Renal cortical epithelial cell (primary cell): ENCODE measurements around the gene ASB2. TPM values are rescaled to one million over a fixed set of nuclear protein-coding genes. Genes with fewer than 3 reads are reported as not detected.

ENCODE experiments used
- DNase-seq: peaks from one replicate; pipeline ENCODE4 v3.0.0-alpha.2; 2011; ENCODE audit warnings: low read depth
- total RNA-seq: library from RNA; depleted of rRNA; stranded (reverse); fragments of >200 nt; gene quantifications from 2 replicates; pipeline ENCODE4 v1.2.3, GENCODE V29; 2014

The ASB2 gene
- total RNA-seq, 1 donor from 2014 or later = 0.05 TPM

DNA sequence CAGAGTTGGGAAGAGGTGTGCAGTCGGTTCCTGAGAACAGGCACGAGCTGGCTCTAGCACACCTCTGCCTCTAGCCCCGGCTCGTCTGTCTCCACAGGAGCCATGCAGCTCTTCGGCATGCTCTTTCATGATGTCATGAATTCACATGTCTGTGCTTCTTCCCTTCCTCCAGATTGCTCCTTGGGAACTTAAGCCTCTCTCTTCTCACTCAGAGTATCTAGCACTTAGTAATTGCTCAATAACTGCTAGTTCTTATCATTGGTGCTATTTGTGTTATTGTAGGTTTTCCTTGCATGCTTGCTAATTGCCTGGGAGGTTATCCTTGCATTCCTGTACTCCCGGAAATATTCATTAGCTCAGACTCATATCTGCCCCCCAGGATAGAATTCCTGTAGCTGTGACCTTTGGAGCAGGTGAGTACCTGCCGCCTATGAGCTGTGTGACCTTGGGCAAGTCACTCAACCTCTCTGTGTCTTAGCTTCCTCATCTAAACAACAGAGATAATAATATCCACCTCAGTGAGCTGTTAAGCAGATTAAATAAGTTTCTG lies 29.8 kb downstream of the ASB2 start:
- peak; percentile 21 for DNase-seq

GRCh38 chr14:93946104-93946503 lies 30.3 kb downstream of the ASB2 start:
- DNase-seq = peak; percentile 43

DNA sequence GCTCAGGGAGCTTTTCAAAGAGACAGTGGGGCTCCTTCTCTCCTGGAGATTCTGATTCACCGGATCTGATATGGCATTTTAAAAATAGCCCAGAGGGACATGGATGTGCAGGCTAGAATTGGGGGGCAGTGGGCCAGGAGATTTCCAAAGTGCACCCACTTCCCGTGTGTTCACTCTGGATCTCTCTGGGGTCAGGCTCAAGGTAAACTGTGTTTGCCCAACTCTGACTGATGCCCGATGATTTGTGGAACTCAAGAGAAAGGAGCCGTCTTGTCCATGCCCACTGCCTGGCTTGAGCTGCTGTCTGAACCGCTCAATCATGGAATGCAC lies 31.3 kb downstream of the ASB2 start:
- no peak for DNase-seq

- no peak for DNase-seq
Observed at GRCh38 chr14:93944348-93945069, 31.9 kb downstream of the ASB2 start.

GRCh38 chr14:93943930-93944329 lies 32.4 kb downstream of the ASB2 start:
- no peak for DNase-seq

- DNase-seq = peak; percentile 93
Observed at GRCh38 chr14:93943052-93943451, 33.3 kb downstream of the ASB2 start.

DNA sequence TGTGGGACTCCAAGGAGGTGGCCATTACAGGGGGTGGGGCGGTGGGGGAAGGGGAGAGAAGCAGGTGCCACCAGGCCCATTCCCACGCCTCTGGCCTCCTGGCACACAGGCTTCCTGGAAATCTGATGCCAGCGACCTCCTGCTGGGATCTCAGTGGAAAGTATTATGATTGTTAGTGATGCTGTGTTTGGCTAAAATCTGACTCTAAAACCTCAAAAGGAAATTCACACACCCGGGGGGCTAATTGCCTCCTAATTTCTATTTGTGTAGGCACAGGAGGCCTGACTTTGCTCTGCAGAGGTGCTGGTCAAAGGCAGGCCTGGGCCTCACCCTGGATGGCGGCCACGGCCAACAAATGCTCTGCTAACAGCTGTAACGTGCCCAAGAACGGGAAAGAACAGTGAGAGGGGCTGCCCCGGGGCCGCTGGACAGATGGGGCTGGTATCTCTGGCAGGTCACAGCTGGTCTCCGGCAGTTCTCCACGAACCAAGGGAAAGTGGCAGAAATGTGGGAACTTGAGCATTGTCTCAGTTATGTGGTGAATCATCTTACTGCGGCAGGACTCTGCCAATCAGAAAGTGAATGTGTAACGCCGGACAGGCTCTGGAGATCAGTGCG lies 35.0 kb downstream of the ASB2 start:
- DNase-seq = peak; percentile 93

- no peak for DNase-seq
Observed at GRCh38 chr14:93940437-93940836, 35.9 kb downstream of the ASB2 start.

DNA sequence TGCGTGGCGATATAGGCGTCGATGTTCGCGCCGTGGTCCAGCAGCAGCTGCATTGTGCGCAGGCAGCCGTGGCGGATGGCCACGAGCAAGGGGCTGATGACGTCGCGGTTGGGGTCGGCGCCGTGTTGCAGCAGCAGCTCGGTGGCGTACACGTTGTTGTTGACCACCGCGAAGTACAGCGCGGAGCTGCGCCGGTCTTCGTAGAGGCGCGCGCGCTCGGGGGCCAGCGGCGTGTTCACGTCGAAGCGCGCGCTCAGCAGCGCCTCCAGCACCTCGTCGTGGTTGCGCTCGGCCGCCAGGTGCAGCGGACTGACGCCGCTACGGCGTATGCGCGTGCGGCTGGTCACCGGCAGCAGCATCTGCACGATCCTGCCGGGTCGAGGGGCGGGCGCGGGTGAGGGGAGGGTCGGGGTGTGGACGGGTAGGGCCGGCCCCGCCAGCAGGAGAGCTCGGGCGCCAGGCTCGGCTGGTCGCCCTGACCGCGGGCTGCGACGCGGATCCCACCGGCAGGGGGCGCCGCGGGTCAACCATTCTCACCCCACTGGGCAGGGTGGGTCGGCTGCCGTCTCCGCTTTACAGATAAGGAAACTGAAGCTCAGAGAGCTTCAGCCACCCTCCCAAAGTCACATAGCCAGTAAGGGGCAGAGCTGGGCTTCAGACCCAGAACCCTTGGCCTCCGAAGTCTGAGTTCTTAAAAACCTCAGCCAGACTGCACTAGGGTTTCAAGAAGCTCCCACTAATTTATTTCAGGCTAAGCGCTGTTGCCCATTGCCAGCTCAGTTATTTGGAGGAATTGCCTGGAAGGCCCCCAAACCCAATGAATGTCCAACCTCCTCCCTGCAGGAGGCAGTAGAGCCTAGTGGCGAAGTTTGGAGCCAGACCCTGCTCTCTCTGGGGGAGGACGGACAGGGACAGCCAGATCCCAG lies 36.8 kb downstream of the ASB2 start:
- DNase-seq = no peak

GRCh38 chr14:93938751-93939303 lies 37.5 kb downstream of the ASB2 start:
- no peak for DNase-seq

GRCh38 chr14:93937519-93937918 lies 38.9 kb downstream of the ASB2 start:
- no peak for DNase-seq

DNA sequence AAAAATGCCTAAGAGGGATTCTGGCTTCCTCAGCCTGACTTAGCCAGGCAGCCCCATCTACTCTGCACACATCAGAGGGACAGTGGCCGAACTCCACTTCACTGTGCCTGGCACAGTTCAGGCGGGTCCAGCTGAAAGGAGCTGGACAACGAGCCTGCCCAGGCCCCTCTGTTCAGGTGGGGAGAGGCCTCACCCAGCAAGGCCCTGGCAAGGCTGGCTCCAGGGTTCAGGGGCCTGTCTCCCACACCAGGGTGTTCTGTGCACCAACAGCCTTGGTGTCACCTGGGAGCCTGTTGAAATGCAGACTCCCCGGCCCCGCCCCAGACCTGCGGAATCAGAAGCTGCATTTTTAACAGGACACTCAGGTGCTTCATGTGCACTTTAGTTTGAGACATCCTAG lies 39.4 kb downstream of the ASB2 start:
- no peak for DNase-seq

DNA sequence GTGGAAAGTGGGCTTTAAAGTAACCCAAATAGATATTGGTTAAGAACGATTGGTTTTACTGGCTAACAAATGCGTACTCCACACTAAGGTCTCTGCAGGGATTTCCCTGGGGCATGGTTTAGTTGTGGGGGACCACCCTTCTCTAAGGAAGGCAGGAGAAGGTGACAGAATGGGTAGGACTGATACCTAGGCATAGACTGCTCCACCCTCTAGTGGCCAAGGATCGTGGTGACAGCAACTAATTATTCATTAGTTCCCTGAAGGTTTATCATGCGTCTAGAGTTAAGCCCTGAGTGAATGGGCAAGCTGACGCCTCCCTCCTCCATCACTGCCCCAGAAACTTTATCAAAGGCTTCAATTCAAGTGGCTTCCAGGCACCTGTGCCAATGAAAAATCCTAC lies 40.1 kb downstream of the ASB2 start:
- peak; percentile 19 for DNase-seq

DNA sequence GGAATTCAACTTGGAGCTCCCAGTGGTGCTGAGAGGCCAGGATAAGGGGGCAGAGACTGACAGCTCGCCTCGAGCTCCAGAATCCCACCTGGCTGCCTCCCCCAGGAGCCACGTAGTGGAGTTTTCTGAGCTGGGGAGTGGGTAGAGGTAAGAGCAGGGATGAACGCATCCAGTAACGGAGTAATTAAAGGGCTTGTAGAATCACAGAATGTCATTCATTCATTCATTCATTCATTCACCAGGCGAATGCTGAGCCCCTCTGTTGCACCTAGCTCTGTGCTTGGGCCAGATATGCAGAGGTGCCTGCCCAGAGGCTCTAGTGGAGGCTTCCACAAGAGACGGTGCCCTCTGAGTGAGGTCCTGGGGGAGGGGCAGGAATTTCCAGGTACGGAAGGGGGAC lies 41.2 kb downstream of the ASB2 start:
- no peak for DNase-seq

DNA sequence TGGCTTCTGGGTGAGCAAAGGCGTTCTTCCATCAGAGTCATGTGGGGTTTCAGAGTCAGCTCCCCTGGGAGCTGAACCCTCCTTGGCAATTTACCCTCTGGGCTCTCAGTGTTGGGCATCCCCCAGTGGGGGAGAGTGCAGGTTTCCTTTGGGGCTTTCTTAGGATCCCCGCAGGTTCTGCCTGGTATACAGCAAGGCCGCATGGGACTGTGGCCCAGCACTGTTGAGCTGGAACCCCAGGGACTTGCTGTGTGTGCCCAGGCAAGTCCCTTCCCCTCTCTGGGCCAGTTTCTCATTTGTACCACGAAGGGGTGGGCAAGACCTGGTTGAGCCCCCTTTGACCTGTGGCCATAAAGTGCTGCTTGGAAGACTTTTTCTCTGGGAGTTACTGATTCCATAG lies 43.7 kb downstream of the ASB2 start:
- DNase-seq = no peak

DNA sequence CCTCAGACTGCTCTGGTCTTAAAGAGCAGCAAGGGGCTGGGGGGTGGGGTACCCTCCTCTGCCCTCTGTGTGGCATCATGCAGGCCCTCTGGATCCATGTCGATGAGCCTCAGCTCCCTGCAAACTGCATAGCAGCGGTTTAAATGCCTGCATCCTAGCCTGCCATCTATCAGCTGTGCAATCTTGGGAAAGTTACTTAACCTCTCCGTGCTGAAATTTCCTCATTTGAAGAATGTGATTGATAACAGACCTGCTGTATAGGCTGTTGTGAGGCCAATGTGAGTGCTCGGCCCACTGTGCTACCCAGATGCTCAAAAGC lies 45.4 kb downstream of the ASB2 start:
- DNase-seq = no peak

DNA sequence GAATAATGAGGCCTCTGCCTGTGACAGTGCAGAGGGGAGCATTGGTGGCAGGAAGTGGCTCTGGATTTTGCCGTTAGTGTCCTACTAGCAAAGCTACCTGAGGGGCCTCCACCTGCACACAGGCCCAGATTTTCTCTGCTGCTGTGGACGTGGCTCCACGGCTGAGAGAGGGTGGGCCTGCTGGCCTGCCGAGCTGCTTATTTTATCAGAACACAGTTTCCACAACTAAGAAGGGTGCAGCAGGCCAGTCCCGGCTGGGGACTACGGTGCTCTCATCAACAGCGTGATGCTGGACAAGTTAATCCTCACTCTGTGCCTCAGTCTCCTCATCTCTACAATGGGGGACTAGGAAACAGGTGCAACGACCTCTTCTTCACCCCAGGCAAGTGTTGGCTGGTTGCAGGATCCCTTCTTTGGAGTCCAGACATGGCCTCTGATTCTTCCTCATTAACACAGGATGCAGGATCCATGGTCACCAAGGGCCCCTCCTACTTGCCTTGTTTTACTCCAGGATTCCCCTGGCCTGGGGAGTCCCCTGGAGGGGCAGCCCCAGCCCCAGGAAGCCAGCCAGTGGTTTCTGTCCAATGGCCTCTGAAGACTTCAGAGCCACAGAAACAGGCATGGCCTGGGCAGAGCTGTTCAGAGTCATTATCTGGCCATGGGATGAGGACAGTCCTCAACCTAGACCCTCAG lies 45.9 kb downstream of the ASB2 start:
- DNase-seq = no peak

DNA sequence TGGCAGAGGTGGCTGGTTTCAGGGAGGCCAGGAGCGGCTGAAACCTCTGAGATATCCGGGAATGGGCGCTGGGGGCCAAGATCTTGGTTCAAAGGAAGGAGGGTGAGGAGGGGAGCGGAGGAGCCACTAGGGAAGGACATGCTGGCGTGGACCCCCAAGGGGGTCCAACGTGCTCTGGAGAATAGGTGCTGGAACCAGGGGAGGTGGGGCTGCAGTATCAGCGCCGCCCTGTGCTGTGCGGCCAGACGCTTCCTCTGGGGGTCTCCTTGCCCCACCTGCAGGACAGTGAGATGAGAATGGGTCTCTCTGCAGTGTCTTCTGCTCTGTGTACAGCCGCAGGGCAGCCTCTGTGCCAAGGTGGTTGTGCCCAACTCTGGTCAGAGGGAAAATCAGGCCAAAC lies 46.7 kb downstream of the ASB2 start:
- no peak for DNase-seq

- no peak for DNase-seq
Observed at GRCh38 chr14:93929048-93929535, 47.3 kb downstream of the ASB2 start.

GRCh38 chr14:93928184-93929047 lies 48.0 kb downstream of the ASB2 start:
- DNase-seq = no peak

DNA sequence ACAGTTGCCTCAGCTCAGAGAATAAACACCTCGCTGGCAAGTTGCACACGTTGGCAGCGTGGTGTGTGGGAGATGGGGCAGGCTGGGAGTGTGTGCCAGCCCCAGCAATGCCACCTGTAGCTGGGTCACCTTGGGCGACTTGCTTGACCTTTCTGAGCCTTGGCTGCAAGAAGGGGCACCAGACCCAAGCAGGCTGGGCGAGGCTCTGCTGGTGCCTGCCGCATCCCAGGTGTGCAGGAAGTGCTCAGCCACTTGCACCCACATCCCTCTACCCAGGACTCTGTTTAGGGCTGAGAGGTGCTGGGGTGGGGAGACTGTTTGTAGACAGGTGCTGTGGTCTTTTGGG lies 48.6 kb downstream of the ASB2 start:
- DNase-seq = no peak
